Skeletal muscle satellite cell (primary cell): ENCODE measurements around the gene ZNF518B.

Experiments
- H3K27me3 ChIP-seq: 2 replicates; pipeline ENCODE4 v1.7.0; 2013; ENCODE audit warnings: low read length; ENCODE audit not compliant: control insufficient read depth, insufficient read depth
- H3K36me3 ChIP-seq: 2 replicates; pipeline ENCODE4 v1.7.0; 2013; ENCODE audit warnings: mild to moderate bottlenecking, control low read depth, low read length; ENCODE audit not compliant: insufficient read depth
- H3K4me1 ChIP-seq: 2 replicates; pipeline ENCODE4 v1.7.0; 2013; ENCODE audit warnings: low read length; ENCODE audit not compliant: control insufficient read depth, insufficient read depth
- H3K4me2 ChIP-seq: 2 replicates; pipeline ENCODE4 v1.7.0; 2013; ENCODE audit warnings: mild to moderate bottlenecking, low read length
- H3K4me3 ChIP-seq: 2 replicates; pipeline ENCODE4 v1.7.0; 2013; ENCODE audit warnings: low read length
- H3K9ac ChIP-seq: 2 replicates; pipeline ENCODE4 v1.7.0; 2013; ENCODE audit warnings: mild to moderate bottlenecking, low read depth, low read length, moderate library complexity
- H3K9me3 ChIP-seq: replicated peaks from 2 replicates; pipeline ENCODE4 v1.7.0; 2013; ENCODE audit warnings: mild to moderate bottlenecking, control low read depth, low read length

The ZNF518B gene

DNA sequence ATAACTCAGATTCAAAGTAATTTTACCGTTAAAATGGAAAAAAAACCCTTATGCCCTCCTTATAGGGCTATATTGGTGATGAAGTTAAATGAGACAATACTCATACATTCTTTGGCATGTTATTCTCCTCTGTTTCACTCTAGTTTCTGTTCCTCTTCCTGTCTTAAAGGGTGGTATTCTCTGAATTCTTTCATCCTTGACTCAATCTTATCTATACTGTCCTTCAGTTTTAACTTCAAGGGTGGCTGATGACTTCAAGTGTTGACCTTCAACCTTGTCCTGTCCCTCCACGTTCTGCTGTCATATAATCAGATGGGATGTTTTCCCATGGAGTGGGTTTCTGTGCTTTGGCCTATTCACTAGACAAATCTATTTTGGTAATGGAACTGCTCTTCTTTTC, 44.0 kb downstream of the ZNF518B start:
- no peaks in the 10 kb centered on the region for H3K4me1 ChIP-seq
- no peak overlapping the region for H3K4me3 ChIP-seq
- H3K27me3 ChIP-seq: peaks cover 3% of the 10 kb centered on the region
- no peak overlapping the region for H3K9ac ChIP-seq
- no peak overlapping the region for H3K4me2 ChIP-seq
- H3K9me3 ChIP-seq: no peaks in the 10 kb centered on the region
- H3K36me3 ChIP-seq: no peaks in the 10 kb centered on the region

- H3K9ac ChIP-seq: no peak overlapping the region
- no peaks in the 10 kb centered on the region for H3K9me3 ChIP-seq
- no peaks in the 10 kb centered on the region for H3K36me3 ChIP-seq
- peaks cover 5% of the 10 kb centered on the region for H3K27me3 ChIP-seq
- H3K4me2 ChIP-seq: no peak overlapping the region
- H3K4me1 ChIP-seq: no peaks in the 10 kb centered on the region
- no peak overlapping the region for H3K4me3 ChIP-seq
Measured at GRCh38 chr4:10405672-10406071, 51.6 kb downstream of the ZNF518B start.

GRCh38 chr4:10403633-10404445, 53.4 kb downstream of the ZNF518B start:
- no peaks in the 10 kb centered on the region for H3K4me1 ChIP-seq
- no peak overlapping the region for H3K9ac ChIP-seq
- H3K27me3 ChIP-seq: peaks cover 5% of the 10 kb centered on the region
- no peak overlapping the region for H3K4me3 ChIP-seq
- H3K4me2 ChIP-seq: no peak overlapping the region
- H3K9me3 ChIP-seq: no peaks in the 10 kb centered on the region
- H3K36me3 ChIP-seq: no peaks in the 10 kb centered on the region

DNA sequence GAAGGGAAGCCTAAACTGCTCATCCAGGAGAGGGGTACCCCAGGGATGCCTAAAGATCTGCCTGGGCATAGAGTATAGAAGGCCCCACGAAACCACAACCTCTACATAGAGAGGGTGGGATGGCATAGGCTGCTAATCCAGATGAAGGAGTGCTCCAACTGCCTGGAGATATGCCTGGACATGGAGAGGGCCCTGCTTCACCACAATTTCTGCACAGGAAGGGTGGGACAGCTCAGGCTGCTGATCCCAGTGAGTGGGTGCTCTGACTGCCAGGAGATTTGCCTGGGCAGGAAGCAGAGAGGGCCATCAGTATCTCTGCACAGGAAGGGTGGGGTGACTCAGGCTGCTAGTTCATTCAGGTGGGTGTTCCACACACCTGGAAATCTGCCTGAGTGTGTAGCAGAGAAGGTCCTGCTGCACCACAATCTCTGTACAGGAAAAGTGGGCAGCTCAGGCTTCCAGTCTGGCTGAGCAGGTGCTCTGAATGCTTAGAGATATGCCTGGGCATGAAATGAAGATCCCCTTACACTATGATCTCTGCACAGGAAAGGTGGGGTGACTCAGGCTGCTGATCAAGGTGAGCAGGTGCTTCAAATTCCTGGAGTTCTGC, 61.1 kb downstream of the ZNF518B start:
- Histone ChIP-seq H3K9me3 (no peaks in the 10 kb centered on the region), H3K27me3 (peaks cover 4% of the 10 kb centered on the region), H3K36me3 (no peaks in the 10 kb centered on the region), H3K4me3 (no peak overlapping the region), H3K4me1 (no peaks in the 10 kb centered on the region), H3K4me2 (no peak overlapping the region), H3K9ac (no peak overlapping the region)
